Endodermal cell (in vitro differentiated cells): ENCODE results near the gene MICU2. TPM values are rescaled to one million over a fixed set of nuclear protein-coding genes. Genes with fewer than 3 reads are reported as not detected.

Source experiments
- DNase-seq: peaks from one replicate; pipeline ENCODE4 v3.0.0-alpha.2; 2017
- H3K27ac ChIP-seq: 2 replicates; pipeline ENCODE4 v1.5.1; 2013; ENCODE audit warnings: mild to moderate bottlenecking, low read depth, low read length, moderate library complexity
- H3K27me3 ChIP-seq: 2 replicates; pipeline ENCODE4 v1.6.1; 2013; ENCODE audit warnings: mild to moderate bottlenecking, low read length, moderate library complexity; ENCODE audit not compliant: insufficient read depth, control insufficient read depth, poor library complexity, severe bottlenecking
- H3K36me3 ChIP-seq: 2 replicates; pipeline ENCODE4 v1.7.0; 2013; ENCODE audit warnings: mild to moderate bottlenecking, low read length, moderate library complexity; ENCODE audit not compliant: control insufficient read depth, insufficient read depth
- H3K4me1 ChIP-seq: one replicate; pipeline ENCODE4 v1.7.0; 2013; ENCODE audit warnings: low read length; ENCODE audit not compliant: control insufficient read depth, insufficient read depth
- H3K4me3 ChIP-seq: 2 replicates; pipeline ENCODE4 v1.5.1; 2013; ENCODE audit warnings: mild to moderate bottlenecking, low read length, moderate library complexity
- H3K9ac ChIP-seq: 2 replicates; pipeline ENCODE4 v1.6.1; 2013; ENCODE audit warnings: mild to moderate bottlenecking, low read length, moderate library complexity; ENCODE audit not compliant: poor library complexity, severe bottlenecking; ENCODE audit errors: extremely low read depth
- H3K9me3 ChIP-seq: 2 replicates; pipeline ENCODE4 v1.6.1; 2013; ENCODE audit warnings: mild to moderate bottlenecking, low read length, moderate library complexity; ENCODE audit not compliant: control insufficient read depth
- H3K27ac Mint-ChIP-seq: 2 replicates; pipeline ENCODE4 v1.8.0; 2020; ENCODE audit warnings: mixed read lengths
- H3K27me3 Mint-ChIP-seq: 2 replicates; pipeline ENCODE4 v1.8.0; 2021; ENCODE audit warnings: mild to moderate bottlenecking, mixed read lengths; ENCODE audit not compliant: insufficient read depth
- H3K36me3 Mint-ChIP-seq: 2 replicates; pipeline ENCODE4 v1.8.0; 2020; ENCODE audit warnings: low read depth, mixed read lengths
- H3K4me1 Mint-ChIP-seq: 2 replicates; pipeline ENCODE4 v1.8.0; 2020; ENCODE audit warnings: mixed read lengths
- H3K4me3 Mint-ChIP-seq: 2 replicates; pipeline ENCODE4 v1.8.0; 2020; ENCODE audit warnings: mild to moderate bottlenecking, moderate library complexity, mixed read lengths
- H3K9me3 Mint-ChIP-seq: 2 replicates; pipeline ENCODE4 v1.8.0; 2020; ENCODE audit warnings: mild to moderate bottlenecking, mixed read lengths
- CTCF ChIP-seq: fragments of 200-600 bp; sonication (generic); conservative IDR thresholded peaks from 2 replicates; pipeline ENCODE4 v1.5.0; 2021; ENCODE audit warnings: antibody characterized with exemption, mild to moderate bottlenecking
- WGBS, 2 experiments: methylation state at CpG; one replicate each; pipeline versions ENCODE4 v1.1.5 to v1.1.7; 2013; ENCODE audit warnings: missing lambda C conversion rate in 2 of 2, mixed read lengths in 1 of 2; ENCODE audit not compliant: insufficient coverage in 1 of 2, insufficient read length in 1 of 2; 5-methylcytosine and 5-hydroxymethylcytosine counted together
- total RNA-seq, 2 donors: library from RNA; stranded (reverse); fragmentation: NEBNext Ultra II Directional in 1 of 2; extraction: Animal tissue kit (Norgen Biotek cat#: 25700) in 1 of 2; gene quantifications; 2 replicates in 1 of 2; 3 replicates in 1 of 2; pipeline ENCODE4 v1.2.1, GENCODE V29; 2021

The MICU2 gene
- total RNA-seq, 2 donors from 2014 or later = 39.1 to 45.7 TPM

DNA sequence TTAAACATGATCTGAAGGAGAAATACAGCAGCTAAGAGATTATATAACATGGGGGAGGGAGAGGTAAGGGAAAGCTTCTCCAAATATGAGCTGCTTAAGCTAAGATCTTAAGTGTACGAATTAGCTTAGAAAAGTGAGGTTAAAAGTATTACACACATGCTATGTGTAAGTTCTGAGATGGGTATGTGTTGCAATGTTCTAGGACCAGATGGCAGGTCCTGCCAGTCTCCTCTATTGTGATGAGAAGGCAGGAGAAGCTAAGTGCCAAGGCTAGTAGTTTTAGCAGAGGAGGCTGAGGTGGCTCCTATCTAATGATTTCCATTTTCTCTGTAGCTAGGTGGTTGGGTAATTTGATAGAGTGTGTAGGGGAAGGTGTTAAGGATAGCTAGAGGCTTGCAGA, 57.6 kb downstream of the MICU2 start:
- H3K4me3 ChIP-seq = no peak overlapping the region
- Mint-ChIP-seq H3K4me1 (no peaks in the 10 kb centered on the region), H3K27ac (no peak overlapping the region), H3K4me3 (no peak overlapping the region), H3K27me3 (no peaks in the 10 kb centered on the region), H3K9me3 (no peaks in the 10 kb centered on the region), H3K36me3 (peaks cover 12% of the 10 kb centered on the region)
- no peak overlapping the region for H3K9ac ChIP-seq
- no peaks in the 10 kb centered on the region for H3K27me3 ChIP-seq
- DNase-seq = no peak
- TF ChIP-seq CTCF = no peak
- no peak overlapping the region for H3K27ac ChIP-seq
- no peaks in the 10 kb centered on the region for H3K4me1 ChIP-seq
- peaks cover 10% of the 10 kb centered on the region for H3K36me3 ChIP-seq
- H3K9me3 ChIP-seq = no peaks in the 10 kb centered on the region
- WGBS, 2 experiments = 90% methylated on average over 1 of the region's 1 CpG; no CpG with 5 or more reads in 1 of the 2 experiments

GRCh38 chr13:21544515-21544914, 59.5 kb downstream of the MICU2 start:
- no peak overlapping the region for H3K4me3 Mint-ChIP-seq
- H3K9me3 Mint-ChIP-seq = no peaks in the 10 kb centered on the region
- H3K27ac Mint-ChIP-seq = no peak overlapping the region
- Histone ChIP-seq H3K27ac (no peak overlapping the region), H3K4me3 (no peak overlapping the region), H3K9ac (no peak overlapping the region), H3K36me3 (peaks cover 10% of the 10 kb centered on the region), H3K9me3 (no peaks in the 10 kb centered on the region), H3K27me3 (no peaks in the 10 kb centered on the region), H3K4me1 (no peaks in the 10 kb centered on the region)
- no peak for TF ChIP-seq CTCF
- peaks cover 12% of the 10 kb centered on the region for H3K36me3 Mint-ChIP-seq
- no peak for DNase-seq
- no peaks in the 10 kb centered on the region for H3K4me1 Mint-ChIP-seq
- no peaks in the 10 kb centered on the region for H3K27me3 Mint-ChIP-seq
- 100% methylated on average over 1 of the region's 1 CpG for WGBS, 2 experiments

GRCh38 chr13:21542563-21542962, 61.4 kb downstream of the MICU2 start:
- Histone ChIP-seq H3K9ac (no peak overlapping the region), H3K4me3 (no peak overlapping the region), H3K36me3 (peaks cover 21% of the 10 kb centered on the region), H3K4me1 (no peaks in the 10 kb centered on the region), H3K27me3 (no peaks in the 10 kb centered on the region), H3K27ac (no peak overlapping the region), H3K9me3 (no peaks in the 10 kb centered on the region)
- no peak overlapping the region for H3K27ac Mint-ChIP-seq
- WGBS, 2 experiments = 88% methylated on average over 1 of the region's 1 CpG; no CpG with 5 or more reads in 1 of the 2 experiments
- H3K4me3 Mint-ChIP-seq = no peak overlapping the region
- no peaks in the 10 kb centered on the region for H3K27me3 Mint-ChIP-seq
- no peaks in the 10 kb centered on the region for H3K4me1 Mint-ChIP-seq
- H3K9me3 Mint-ChIP-seq = no peaks in the 10 kb centered on the region
- no peak for DNase-seq
- peaks cover 25% of the 10 kb centered on the region for H3K36me3 Mint-ChIP-seq
- TF ChIP-seq CTCF = no peak
